Prostate gland (tissue), 2 donors: ENCODE measurements around the gene LIPC. TPM values are rescaled to one million over a fixed set of nuclear protein-coding genes. Genes with fewer than 3 reads are reported as not detected.

Source experiments
- DNase-seq: peaks from one replicate; pipeline ENCODE4 v3.0.0-alpha.2; 2019; ENCODE audit warnings: low spot score
- H3K27ac ChIP-seq, 2 donors: fragments of 200-600 bp; sonication (generic); 2 replicates each; pipeline ENCODE4 v1.5.1; 2017 to 2019
- H3K27me3 ChIP-seq: fragments of 200-600 bp; sonication (generic); replicated peaks from 2 replicates; pipeline ENCODE4 v1.5.1; 2019; ENCODE audit not compliant: insufficient read depth
- H3K36me3 ChIP-seq, 2 donors: fragments of 200-600 bp; sonication (generic); 1 replicate in 1 of 2; 2 replicates in 1 of 2; pipeline versions ENCODE4 v1.5.1 to v1.8.1; 2017 to 2019
- H3K4me1 ChIP-seq: fragments of 200-600 bp; sonication (generic); replicated peaks from 2 replicates; pipeline ENCODE4 v1.5.1; 2019
- H3K4me3 ChIP-seq, 2 donors: fragments of 200-600 bp; sonication (generic); 2 replicates each; pipeline ENCODE4 v1.5.1; 2017 to 2019
- H3K9me3 ChIP-seq: fragments of 200-600 bp; sonication (generic); 2 replicates; pipeline ENCODE4 v1.5.1; 2017
- CTCF ChIP-seq, 4 experiments: fragments of 200-600 bp in 2 of 4; fragments of 450-650 bp in 2 of 4; sonication (generic) in 2 of 4; IDR thresholded peaks; 1 replicate in 3 of 4; 2 replicates in 1 of 4; pipeline ENCODE4 v1.5.1; 2016 to 2019; ENCODE audit warnings: antibody characterized with exemption in 4 of 4, mild to moderate bottlenecking in 2 of 4, moderate library complexity in 2 of 4
- POLR2A ChIP-seq: fragments of 450-650 bp; IDR thresholded peaks from one replicate; pipeline ENCODE4 v1.6.1; 2016; ENCODE audit warnings: antibody characterized with exemption, mild to moderate bottlenecking
- POLR2AphosphoS5 ChIP-seq: sonication (generic); formaldehyde crosslinking; IDR thresholded peaks from one replicate; pipeline ENCODE4 v1.6.1; 2017; ENCODE audit warnings: antibody characterized with exemption
- WGBS: methylation state at CpG from one replicate; pipeline ENCODE4 v1.1.5; 2018; 5-methylcytosine and 5-hydroxymethylcytosine counted together
- intact Hi-C: fragments of 100-400 bp; cut with DNase I; formaldehyde crosslinking; loops from one replicate; pipeline ENCODE4 v1.14.2; 2022
- total RNA-seq, 2 donors: library from RNA; depleted of rRNA; stranded (reverse); fragments of >200 nt; gene quantifications; one replicate each; pipeline ENCODE4 v1.1.0, GENCODE V29; 2016

The LIPC gene
- total RNA-seq, 2 donors from 2014 or later: 0.14 TPM; not detected in 1

DNA sequence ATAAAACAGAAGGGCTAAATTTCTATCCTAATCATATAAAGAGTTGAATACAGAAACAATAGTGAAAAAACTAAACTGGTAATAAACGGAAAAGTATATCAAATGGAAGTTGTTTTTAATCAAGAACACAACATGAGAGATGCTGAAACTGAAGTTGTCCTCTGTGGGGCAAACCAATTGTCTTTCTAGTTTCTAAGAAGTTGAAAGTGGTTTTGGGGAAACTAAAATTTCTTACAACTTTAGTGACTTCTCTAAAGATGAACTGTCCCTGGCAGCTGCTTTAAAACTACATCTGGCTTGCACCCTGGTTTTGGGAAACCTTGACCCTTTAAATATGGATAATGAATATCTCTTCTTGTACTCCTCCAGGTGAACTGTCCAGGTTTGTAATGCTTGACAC, 162.1 kb downstream of the LIPC start:
- Histone ChIP-seq H3K36me3 (no peaks in the 10 kb centered on the region), H3K4me1 (no peaks in the 10 kb centered on the region), H3K27me3 (no peaks in the 10 kb centered on the region), H3K9me3 (no peaks in the 10 kb centered on the region), H3K27ac (no peak overlapping the region), H3K4me3 (no peak overlapping the region)
- DNase-seq: no peak
- TF ChIP-seq CTCF (IDR thresholded peaks at IDR 0.05) (no peak), POLR2A (no peak), POLR2AphosphoS5 (no peak)
- WGBS: 95% methylated on average over 1 of the region's 1 CpG
- intact Hi-C loops: no loop called here

DNA sequence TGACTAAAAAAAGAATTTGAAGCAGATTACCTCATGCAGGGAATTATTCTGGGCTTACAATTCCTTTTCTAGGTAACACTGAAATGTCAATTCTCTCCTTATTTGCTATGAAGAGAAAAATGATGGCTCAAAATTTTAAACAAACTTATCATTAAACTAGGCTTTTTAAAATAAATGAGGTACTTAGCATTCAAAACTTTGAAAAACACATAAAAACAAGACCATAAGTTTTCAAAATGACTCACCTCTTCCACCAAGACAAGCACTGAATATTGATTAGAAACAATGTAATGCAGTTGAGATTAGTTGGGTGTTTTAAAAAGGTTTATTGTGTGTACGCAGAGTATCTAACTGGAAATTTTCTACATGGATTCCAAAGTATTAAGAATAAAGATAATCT, 163.1 kb downstream of the LIPC start:
- H3K36me3 ChIP-seq: no peaks in the 10 kb centered on the region
- TF ChIP-seq POLR2AphosphoS5 (no peak), POLR2A (no peak), CTCF (IDR thresholded peaks at IDR 0.05) (no peak)
- no peak overlapping the region for H3K4me3 ChIP-seq
- no peaks in the 10 kb centered on the region for H3K4me1 ChIP-seq
- no peaks in the 10 kb centered on the region for H3K9me3 ChIP-seq
- intact Hi-C loops: no loop called here
- DNase-seq: no peak
- H3K27me3 ChIP-seq: no peaks in the 10 kb centered on the region
- WGBS: 90% methylated on average over 1 of the region's 1 CpG
- no peak overlapping the region for H3K27ac ChIP-seq

DNA sequence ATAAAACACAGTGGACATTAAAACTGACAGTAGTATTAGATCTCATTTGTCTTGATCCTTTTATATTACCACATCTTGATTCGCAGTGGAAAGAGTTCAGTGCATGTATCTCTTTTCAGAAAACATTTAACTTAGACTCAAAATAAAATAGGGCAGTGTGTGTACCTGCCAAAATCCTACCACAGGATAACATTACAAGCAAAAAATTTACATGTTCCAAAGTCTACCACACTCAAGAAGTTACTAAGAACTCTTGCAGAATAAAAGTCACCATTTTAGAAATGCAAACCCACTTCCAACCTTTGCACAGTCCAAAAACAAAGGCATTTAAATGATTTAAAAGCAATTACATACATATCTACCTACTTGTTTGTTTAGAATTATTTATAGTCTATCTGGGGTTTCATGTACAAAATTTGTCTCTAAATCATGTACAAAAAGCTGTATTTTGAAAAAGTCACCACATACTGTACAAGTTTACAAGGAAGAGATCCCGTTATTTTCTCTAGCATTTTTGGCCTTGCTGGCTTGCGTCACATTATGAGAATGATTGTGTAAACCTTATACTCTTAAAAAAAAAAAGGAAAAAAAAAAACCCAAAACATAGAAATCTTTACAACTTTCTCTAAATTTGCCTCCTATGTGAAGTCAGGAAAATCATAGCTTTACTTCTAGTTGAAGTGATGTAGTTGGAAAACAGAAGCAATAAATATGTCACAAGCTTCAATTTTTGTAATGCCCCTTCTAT, 163.9 kb downstream of the LIPC start:
- Histone ChIP-seq H3K4me1 (no peaks in the 10 kb centered on the region), H3K4me3 (no peak overlapping the region), H3K27ac (no peak overlapping the region), H3K9me3 (no peaks in the 10 kb centered on the region), H3K27me3 (no peaks in the 10 kb centered on the region), H3K36me3 (no peaks in the 10 kb centered on the region)
- DNase-seq: no peak
- no peak for TF ChIP-seq POLR2A
- no peak for TF ChIP-seq CTCF (IDR thresholded peaks at IDR 0.05)
- no peak for TF ChIP-seq POLR2AphosphoS5
- 68% methylated on average over 3 of the region's 3 CpGs for WGBS
- intact Hi-C loops: no loop called here

- no peak for TF ChIP-seq POLR2A
- no peak for TF ChIP-seq CTCF (IDR thresholded peaks at IDR 0.05)
- no peak for TF ChIP-seq POLR2AphosphoS5
- Histone ChIP-seq H3K36me3 (no peaks in the 10 kb centered on the region), H3K27me3 (no peaks in the 10 kb centered on the region), H3K4me1 (no peaks in the 10 kb centered on the region), H3K9me3 (no peaks in the 10 kb centered on the region), H3K27ac (no peak overlapping the region), H3K4me3 (no peak overlapping the region)
- intact Hi-C loops: no loop called here
- DNase-seq: no peak
- WGBS: 87% methylated on average over 4 of the region's 4 CpGs
These were observed 166.4 kb downstream of the LIPC start for GRCh38 chr15:58597943-58598828.
